Non-pigmented ciliary epithelial cell (primary cell): ENCODE data around the gene AANAT.

Experiments
- DNase-seq: peaks from one replicate; pipeline ENCODE4 v3.0.0-alpha.2; 2010; ENCODE audit warnings: low read depth

Gene AANAT

GRCh38 chr17:76468634-76469010 is 1.2 kb downstream of the AANAT start:
- no peak for DNase-seq

GRCh38 chr17:76469076-76469990 is 1.9 kb downstream of the AANAT start:
- DNase-seq, result no peak

GRCh38 chr17:76469991-76470739 is 2.8 kb downstream of the AANAT start:
- no peak for DNase-seq

- DNase-seq, result no peak
Observed at GRCh38 chr17:76471498-76472257, 4.3 kb downstream of the AANAT start.

- DNase-seq, result no peak
Observed at GRCh38 chr17:76472258-76472645, 4.8 kb downstream of the AANAT start.

GRCh38 chr17:76472726-76473125 is 5.3 kb downstream of the AANAT start:
- no peak for DNase-seq

GRCh38 chr17:76473541-76473985 is 6.2 kb downstream of the AANAT start:
- no peak for DNase-seq

GRCh38 chr17:76474238-76474637 is 6.8 kb downstream of the AANAT start:
- DNase-seq, result no peak

GRCh38 chr17:76474894-76475293 is 7.5 kb downstream of the AANAT start:
- DNase-seq, result no peak

- no peak for DNase-seq
Observed at GRCh38 chr17:76475302-76475701, 7.9 kb downstream of the AANAT start.

- DNase-seq, result no peak
Observed at GRCh38 chr17:76476736-76477135, 9.3 kb downstream of the AANAT start.

GRCh38 chr17:76477576-76477975 is 10.2 kb downstream of the AANAT start:
- DNase-seq, result no peak

GRCh38 chr17:76478097-76478496 is 10.7 kb downstream of the AANAT start:
- no peak for DNase-seq

GRCh38 chr17:76478730-76479514 is 11.5 kb downstream of the AANAT start:
- no peak for DNase-seq

GRCh38 chr17:76479515-76480060 is 12.2 kb downstream of the AANAT start:
- DNase-seq, result no peak

GRCh38 chr17:76480632-76481031 is 13.2 kb downstream of the AANAT start:
- no peak for DNase-seq

- no peak for DNase-seq
Observed at GRCh38 chr17:76481071-76481655, 13.8 kb downstream of the AANAT start.

GRCh38 chr17:76484228-76484725 is 16.9 kb downstream of the AANAT start:
- DNase-seq, result no peak

GRCh38 chr17:76485569-76485968 is 18.2 kb downstream of the AANAT start:
- no peak for DNase-seq

- no peak for DNase-seq
Observed at GRCh38 chr17:76487451-76488192, 20.2 kb downstream of the AANAT start.
